MM.1S (cell line): ENCODE data around the gene CUBN.

Source experiments
- DNase-seq: peaks from one replicate; pipeline ENCODE4 v3.0.0-alpha.2; 2015
- H2AFZ ChIP-seq: fragments of 300-600 bp; sonication (generic); 2 replicates; pipeline ENCODE4 v1.6.0; 2016; ENCODE audit warnings: antibody characterized with exemption, low read length
- H3F3A ChIP-seq: fragments of 300-600 bp; sonication (generic); 2 replicates; pipeline ENCODE4 v1.6.1; 2016; ENCODE audit warnings: mild to moderate bottlenecking, antibody characterized with exemption, low read length, moderate library complexity, mixed read lengths; ENCODE audit not compliant: insufficient read depth
- H3K27ac ChIP-seq: fragments of 300-600 bp; sonication (generic); 2 replicates; pipeline ENCODE4 v1.5.1; 2016; ENCODE audit warnings: mild to moderate bottlenecking, low read length
- H3K27me3 ChIP-seq: fragments of 300-600 bp; sonication (generic); replicated peaks from 2 replicates; pipeline ENCODE4 v1.6.0; 2016; ENCODE audit warnings: low read length; ENCODE audit not compliant: insufficient read depth
- H3K36me3 ChIP-seq: fragments of 300-600 bp; sonication (generic); replicated peaks from 2 replicates; pipeline ENCODE4 v1.6.1; 2016; ENCODE audit warnings: mild to moderate bottlenecking, low read length, mixed read lengths; ENCODE audit not compliant: insufficient read depth
- H3K4me1 ChIP-seq: fragments of 300-600 bp; sonication (generic); 2 replicates; pipeline ENCODE4 v1.6.1; 2016; ENCODE audit warnings: low read length, mixed read lengths
- H3K4me2 ChIP-seq: fragments of 300-600 bp; sonication (generic); 2 replicates; pipeline ENCODE4 v1.6.0; 2016; ENCODE audit warnings: low read depth, low read length
- H3K4me3 ChIP-seq: fragments of 300-600 bp; sonication (generic); 2 replicates; pipeline ENCODE4 v1.5.1; 2016; ENCODE audit warnings: low read length, mixed read lengths
- H3K79me2 ChIP-seq: fragments of 300-600 bp; sonication (generic); 2 replicates; pipeline ENCODE4 v1.6.1; 2016; ENCODE audit warnings: mixed run types, low read length, mixed read lengths
- H3K9ac ChIP-seq: fragments of 300-600 bp; sonication (generic); 2 replicates; pipeline ENCODE4 v1.6.1; 2016; ENCODE audit warnings: low read length, mixed read lengths
- H3K9me2 ChIP-seq: fragments of 300-600 bp; sonication (generic); replicated peaks from 2 replicates; pipeline ENCODE4 v1.6.1; 2016; ENCODE audit warnings: mild to moderate bottlenecking, low read length, mixed read lengths; ENCODE audit not compliant: insufficient read depth
- H3K9me3 ChIP-seq: fragments of 300-600 bp; sonication (generic); replicated peaks from 2 replicates; pipeline ENCODE4 v1.6.1; 2016; ENCODE audit warnings: mild to moderate bottlenecking, low read length, mixed read lengths; ENCODE audit not compliant: insufficient read depth
- H4K20me1 ChIP-seq: fragments of 300-600 bp; sonication (generic); 2 replicates; pipeline ENCODE4 v1.6.1; 2016; ENCODE audit warnings: mild to moderate bottlenecking, low read length, moderate library complexity, mixed read lengths; ENCODE audit not compliant: insufficient read depth
- CTCF ChIP-seq: fragments of 300-600 bp; sonication (generic); IDR thresholded peaks from 2 replicates; pipeline ENCODE4 v1.5.1; 2016; ENCODE audit warnings: antibody characterized with exemption, low read length, mixed read lengths
- EZH2 ChIP-seq: fragments of 300-600 bp; sonication (generic); optimal IDR thresholded peaks from 2 replicates; pipeline ENCODE3; 2017; ENCODE audit warnings: low read depth, mild to moderate bottlenecking, antibody characterized with exemption, low read length, mixed read lengths
- EZH2phosphoT487 ChIP-seq: fragments of 300-600 bp; sonication (generic); IDR thresholded peaks from 2 replicates; pipeline ENCODE4 v1.6.1; 2018; ENCODE audit warnings: antibody characterized with exemption, low read length

The CUBN gene

GRCh38 chr10:16989826-16990293 lies 139.8 kb downstream of the CUBN start:
- no peak overlapping the region for H3K27ac ChIP-seq
- H3K27me3 ChIP-seq, result no peaks in the 10 kb centered on the region
- no peak overlapping the region for H3K4me2 ChIP-seq
- no peak overlapping the region for H3K4me3 ChIP-seq
- H3K9ac ChIP-seq, result no peak overlapping the region
- H3K9me2 ChIP-seq, result no peaks in the 10 kb centered on the region
- H3K4me1 ChIP-seq, result no peaks in the 10 kb centered on the region
- no peaks in the 10 kb centered on the region for H3F3A ChIP-seq
- TF ChIP-seq EZH2 (no peak), CTCF (no peak), EZH2phosphoT487 (no peak)
- H3K79me2 ChIP-seq, result no peaks in the 10 kb centered on the region
- H3K9me3 ChIP-seq, result no peaks in the 10 kb centered on the region
- no peaks in the 10 kb centered on the region for H3K36me3 ChIP-seq
- H4K20me1 ChIP-seq, result no peaks in the 10 kb centered on the region
- H2AFZ ChIP-seq, result no peak overlapping the region
- DNase-seq, result no peak

GRCh38 chr10:16988900-16989299 lies 140.7 kb downstream of the CUBN start:
- DNase-seq, result no peak
- no peaks in the 10 kb centered on the region for H3F3A ChIP-seq

GRCh38 chr10:16987976-16988610 lies 141.5 kb downstream of the CUBN start:
- no peak for DNase-seq

More at GRCh38 chr10:16988900-16989299, 140.7 kb downstream of the CUBN start:
- Histone ChIP-seq H3K9me2 (no peaks in the 10 kb centered on the region), H3K4me2 (no peak overlapping the region), H3K36me3 (no peaks in the 10 kb centered on the region), H4K20me1 (no peaks in the 10 kb centered on the region), H3K4me3 (no peak overlapping the region), H3K79me2 (no peaks in the 10 kb centered on the region), H3K27me3 (no peaks in the 10 kb centered on the region), H3K4me1 (no peaks in the 10 kb centered on the region), H3K9ac (no peak overlapping the region), H3K27ac (no peak overlapping the region), H3K9me3 (no peaks in the 10 kb centered on the region), H2AFZ (no peak overlapping the region)
- TF ChIP-seq EZH2phosphoT487, result no peak

More at GRCh38 chr10:16987976-16988610, 141.5 kb downstream of the CUBN start:
- Histone ChIP-seq H2AFZ (no peak overlapping the region), H3K36me3 (no peaks in the 10 kb centered on the region), H4K20me1 (no peaks in the 10 kb centered on the region), H3K27ac (no peak overlapping the region), H3K4me3 (no peak overlapping the region), H3F3A (no peaks in the 10 kb centered on the region), H3K9me3 (no peaks in the 10 kb centered on the region), H3K9ac (no peak overlapping the region), H3K4me1 (no peaks in the 10 kb centered on the region), H3K79me2 (no peaks in the 10 kb centered on the region), H3K27me3 (no peaks in the 10 kb centered on the region), H3K4me2 (no peak overlapping the region), H3K9me2 (no peaks in the 10 kb centered on the region)
- TF ChIP-seq EZH2 (no peak), EZH2phosphoT487 (no peak), CTCF (no peak)
